Activated T-cell treated with anti-CD3 and anti-CD28 coated beads, Interleukin-2, amount 50 U/mL, for 1 hour (primary cell): Measurements from ENCODE around the gene NPBWR2.
A peak's percentile ranks its signal among the peaks of the same experiment; 100 is the strongest.
"Not testable (repeated sequence)": the region's sequence is repeated elsewhere in the genome, so short reads cannot be mapped to it uniquely, and the experiment has no call there.

ENCODE experiments used
- DNase-seq: peaks from one replicate; pipeline ENCODE4 v3.0.0-alpha.2; 2020

NPBWR2 gene

GRCh38 chr20:64143018-64143801, 35.8 kb upstream of the NPBWR2 start:
- DNase-seq, result no peak

GRCh38 chr20:64142590-64142989, 35.2 kb upstream of the NPBWR2 start:
- no peak for DNase-seq

GRCh38 chr20:64140956-64141355, 33.6 kb upstream of the NPBWR2 start:
- no peak for DNase-seq

- DNase-seq, result no peak
Measured at GRCh38 chr20:64140061-64140931, 32.9 kb upstream of the NPBWR2 start.

- DNase-seq, result no peak
Measured at GRCh38 chr20:64139199-64140060, 32.1 kb upstream of the NPBWR2 start.

GRCh38 chr20:64138276-64138815, 31.0 kb upstream of the NPBWR2 start:
- DNase-seq, result no peak

- DNase-seq, result no peak
Measured at GRCh38 chr20:64137598-64138031, 30.2 kb upstream of the NPBWR2 start.

GRCh38 chr20:64136004-64136710, 28.8 kb upstream of the NPBWR2 start:
- no peak for DNase-seq

GRCh38 chr20:64134744-64135143, 27.4 kb upstream of the NPBWR2 start:
- DNase-seq, result not testable (repeated sequence)

GRCh38 chr20:64133951-64134407, 26.6 kb upstream of the NPBWR2 start:
- no peak for DNase-seq

- no peak for DNase-seq
Measured at GRCh38 chr20:64131406-64131805, 24.0 kb upstream of the NPBWR2 start.

GRCh38 chr20:64130876-64131275, 23.5 kb upstream of the NPBWR2 start:
- DNase-seq, result no peak

- DNase-seq, result no peak
Measured at GRCh38 chr20:64130271-64130670, 22.9 kb upstream of the NPBWR2 start.

- no peak for DNase-seq
Measured at GRCh38 chr20:64129146-64129782, 21.9 kb upstream of the NPBWR2 start.

GRCh38 chr20:64123517-64123916, 16.2 kb upstream of the NPBWR2 start:
- not testable (repeated sequence) for DNase-seq

GRCh38 chr20:64122927-64123326, 15.6 kb upstream of the NPBWR2 start:
- not testable (repeated sequence) for DNase-seq

GRCh38 chr20:64121586-64121985, 14.2 kb upstream of the NPBWR2 start:
- DNase-seq, result no peak

GRCh38 chr20:64119681-64120341, 12.4 kb upstream of the NPBWR2 start:
- peak; percentile 36 for DNase-seq

GRCh38 chr20:64119301-64119680, 11.9 kb upstream of the NPBWR2 start:
- DNase-seq, result no peak

GRCh38 chr20:64117432-64117777, 10.0 kb upstream of the NPBWR2 start:
- DNase-seq, result not testable (repeated sequence)
